ENCODE data around the gene DENND4A.
"Not testable (repeated sequence)": the region's sequence is repeated elsewhere in the genome, so short reads cannot be mapped to it uniquely, and the experiment has no call there.

The DENND4A gene

DNA sequence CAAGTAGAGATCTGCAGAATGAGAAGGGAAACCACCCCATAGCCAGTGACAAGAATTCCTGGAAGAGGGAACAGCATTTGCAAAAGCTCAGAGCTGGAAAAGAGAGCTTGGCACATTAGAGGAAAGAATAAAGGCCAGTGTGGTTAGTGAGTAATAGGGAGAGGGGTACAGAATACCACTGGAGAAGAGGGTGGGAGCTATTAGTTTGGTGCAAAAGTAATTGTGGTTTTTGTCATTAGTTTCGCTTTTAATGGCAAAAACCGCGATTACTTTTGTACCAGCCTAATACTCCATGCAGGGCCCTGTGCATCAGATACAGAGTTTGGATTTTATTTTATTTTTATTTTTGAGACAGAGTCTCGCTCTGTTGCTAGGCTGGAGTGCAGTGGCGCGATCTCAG, 160.6 kb downstream of the DENND4A start:
- DNase-seq (ENCODE audit: low read depth) = no peak

DNA sequence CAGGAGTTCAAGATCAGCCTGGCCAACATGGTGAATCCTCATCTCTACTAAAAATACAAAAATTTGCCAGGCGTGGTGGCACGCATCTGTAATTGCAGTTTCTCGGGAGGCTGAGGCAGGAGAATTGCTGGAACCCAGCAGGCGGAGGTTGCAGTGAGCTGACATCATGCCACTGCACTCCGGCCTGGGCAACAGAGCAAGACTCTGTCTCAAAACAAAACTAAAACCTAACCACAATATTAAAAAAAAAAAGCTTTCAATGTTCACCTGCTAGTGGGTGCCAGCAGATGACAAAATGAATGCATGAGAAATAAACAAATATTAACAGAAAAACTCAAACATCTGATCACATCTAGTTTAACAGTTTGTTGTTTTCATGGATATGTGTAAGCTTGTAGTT, 161.3 kb downstream of the DENND4A start:
- DNase-seq (ENCODE audit: low read depth) = no peak

DNA sequence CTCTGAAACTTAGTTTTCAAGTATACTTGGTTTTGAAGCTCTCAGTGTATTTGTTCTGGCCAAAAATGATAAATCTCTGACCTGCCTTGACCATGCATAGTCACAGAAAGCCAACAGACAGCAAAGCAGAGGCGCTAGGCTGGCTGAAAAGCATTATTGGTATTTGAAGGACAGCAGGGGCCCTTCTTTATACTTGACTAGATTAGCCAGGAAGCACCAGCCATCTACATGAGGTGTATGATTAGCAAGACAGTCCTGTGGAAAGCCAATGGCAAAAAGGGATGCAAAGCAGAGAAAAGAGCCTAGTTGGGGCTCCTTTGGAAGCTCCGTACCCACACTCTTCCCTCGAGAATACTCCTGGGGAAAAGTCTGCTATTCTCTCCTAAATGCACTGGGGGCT, 162.5 kb downstream of the DENND4A start:
- DNase-seq (ENCODE audit: low read depth) = no peak

DNA sequence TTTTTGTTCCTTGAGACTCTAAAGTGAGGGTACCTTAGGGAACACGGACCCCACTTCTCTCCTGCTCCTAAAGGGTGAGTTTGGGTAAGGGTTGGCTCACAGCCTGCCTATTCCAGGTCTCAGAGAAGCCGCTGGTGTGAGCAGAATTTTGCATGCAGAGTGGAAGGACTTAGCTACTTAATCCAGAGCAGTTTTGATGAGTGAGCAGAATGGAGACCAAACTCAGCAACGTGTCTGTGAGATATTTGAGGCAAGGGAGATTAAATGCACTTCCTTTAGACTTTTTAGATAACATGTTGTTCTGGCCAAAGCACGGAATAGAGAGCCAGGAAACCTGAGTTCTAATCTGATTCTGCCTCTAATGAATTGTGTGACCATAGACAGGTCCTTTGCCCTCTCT, 165.2 kb downstream of the DENND4A start:
- DNase-seq (ENCODE audit: low read depth) = no peak

DNA sequence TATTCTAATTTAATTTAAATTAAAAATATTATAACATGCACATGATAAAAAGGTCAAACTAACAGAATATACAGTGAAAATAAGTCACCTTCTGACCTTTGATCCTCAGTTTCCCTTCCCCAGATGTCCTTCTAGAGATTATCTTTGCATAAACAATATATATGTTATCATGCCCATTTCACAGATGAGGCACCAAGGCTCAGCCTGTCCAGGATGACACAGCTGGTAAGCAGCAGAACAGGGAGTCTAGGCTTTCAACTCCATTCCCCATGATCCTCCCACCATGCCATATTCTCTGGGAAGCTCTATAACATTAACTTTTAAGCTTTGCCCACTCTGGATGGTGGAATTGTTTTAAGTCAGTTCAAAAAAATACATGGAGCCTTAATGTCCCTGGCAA, 169.0 kb downstream of the DENND4A start:
- DNase-seq (ENCODE audit: low read depth) = no peak

DNA sequence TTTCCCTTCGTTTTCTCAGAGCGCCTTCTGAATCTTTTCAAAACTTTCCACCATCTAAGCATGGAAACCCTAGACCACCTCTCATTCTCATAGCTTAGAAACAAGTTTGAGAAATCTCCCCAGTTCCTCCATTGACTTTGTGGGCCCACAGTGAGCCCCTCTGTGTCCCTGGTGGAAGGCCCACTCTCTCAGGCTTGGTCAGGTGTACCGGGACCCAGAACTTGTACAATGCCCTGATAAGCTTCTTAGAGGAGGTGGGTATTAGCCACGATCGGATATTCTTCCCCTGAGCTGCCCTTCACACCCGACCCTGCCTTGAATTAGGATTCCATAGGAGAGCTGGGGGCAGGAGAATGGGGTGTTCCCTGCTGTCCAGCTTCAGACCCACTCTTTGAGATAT, 170.5 kb downstream of the DENND4A start, which contains the start of gene SLC24A1:
SLC24A1 (plus strand) TSS at position 301 of the 400 bp plus-strand sequence. CDS start 2,143 bp downstream, outside the sequence.
- no peak for DNase-seq (ENCODE audit: low read depth)

DNA sequence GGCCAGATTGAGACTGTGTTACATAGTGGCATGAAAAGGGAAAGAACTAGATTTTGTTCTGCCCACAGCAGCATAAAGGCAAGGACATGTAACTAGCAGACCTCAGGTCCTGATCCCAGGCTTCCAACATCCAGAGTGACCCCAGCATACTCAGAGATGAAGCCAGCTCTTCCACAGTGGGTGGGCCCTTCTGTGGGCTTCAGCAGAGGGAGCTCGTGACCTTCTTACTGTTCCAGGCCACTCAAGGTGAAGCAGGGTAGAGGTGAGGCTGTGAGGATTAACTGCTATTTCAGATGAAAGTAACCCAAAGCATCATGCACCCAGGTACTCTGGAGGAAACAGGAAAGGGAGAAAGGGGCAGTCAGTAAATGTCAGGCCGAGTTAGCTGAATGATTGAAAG, 171.3 kb downstream of the DENND4A start:
- no peak for DNase-seq (ENCODE audit: low read depth)

DNA sequence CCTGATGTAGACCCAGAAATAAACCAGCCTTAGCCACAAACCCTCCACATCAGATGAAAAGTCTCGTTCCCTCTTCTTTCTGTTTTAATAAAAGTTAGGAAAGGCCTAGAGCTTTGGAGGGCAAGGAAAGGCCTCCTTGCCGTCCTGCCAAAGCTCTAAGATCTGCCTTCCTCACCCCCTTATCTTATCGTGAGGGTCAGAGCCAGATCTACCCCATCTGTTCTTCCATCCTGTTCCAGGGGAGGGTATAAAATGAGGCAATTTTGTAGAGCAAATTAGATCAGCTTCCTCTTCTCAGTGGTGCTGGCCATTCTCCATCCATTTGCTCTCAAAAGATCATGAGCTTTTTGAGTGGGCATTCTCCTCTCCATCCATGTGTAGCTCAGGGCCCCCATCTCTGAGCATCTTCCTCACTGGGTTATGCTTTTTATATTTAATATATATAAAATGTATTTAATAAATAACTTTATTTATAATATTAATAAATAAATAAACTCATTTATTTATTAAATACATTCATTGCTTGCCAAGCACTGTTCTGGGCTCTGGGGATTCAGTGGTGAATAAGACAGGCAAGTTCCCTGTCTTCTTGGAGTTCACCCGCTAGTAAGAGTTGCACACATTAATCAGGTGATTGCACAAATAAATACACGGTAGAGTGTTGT, 172.3 kb downstream of the DENND4A start:
- DNase-seq (ENCODE audit: low read depth) = no peak

DNA sequence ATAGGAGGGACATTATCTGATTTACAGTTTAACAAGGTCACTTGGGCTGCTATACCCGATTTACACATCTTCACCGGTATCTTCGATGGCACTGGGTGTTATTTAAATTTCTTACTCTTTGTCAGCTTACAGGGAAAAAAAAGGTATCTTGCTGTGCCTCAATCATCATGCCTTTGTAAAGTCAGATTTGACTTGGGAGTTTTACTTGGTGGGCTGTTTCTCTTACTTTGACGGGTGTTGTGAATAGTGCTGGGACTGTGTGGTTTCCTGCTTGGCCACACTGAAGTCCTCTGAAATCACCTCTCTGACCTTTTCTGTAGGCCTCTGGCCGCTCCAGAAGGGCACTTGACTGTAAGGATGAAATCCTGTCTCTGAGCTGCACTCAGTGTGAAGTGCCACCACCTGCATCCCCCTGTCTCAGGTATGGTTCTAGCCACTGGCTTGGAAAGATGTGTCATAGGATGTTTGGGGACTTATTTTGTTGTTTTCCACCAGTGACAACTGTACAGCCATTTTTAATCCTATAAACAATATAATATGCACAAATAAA, 173.5 kb downstream of the DENND4A start:
- no peak for DNase-seq (ENCODE audit: low read depth)

DNA sequence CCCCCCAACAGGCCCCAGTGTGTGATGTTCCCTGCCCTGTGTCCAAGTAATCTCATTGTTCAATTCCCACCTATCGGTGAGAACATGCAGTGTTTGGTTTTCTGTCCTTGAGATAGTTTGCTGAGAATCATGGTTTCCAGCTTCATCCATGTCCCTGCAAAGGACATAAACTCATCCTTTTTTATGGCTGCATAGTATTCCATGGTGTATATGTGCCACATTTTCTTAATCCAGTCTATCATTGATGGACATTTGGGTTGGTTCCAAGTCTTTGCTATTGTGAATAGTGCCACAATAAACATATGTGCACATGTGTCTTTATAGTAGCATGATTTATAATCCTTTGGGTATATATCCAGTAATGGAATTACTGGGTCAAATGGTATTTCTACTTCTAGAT, 176.2 kb downstream of the DENND4A start:
- DNase-seq (ENCODE audit: low read depth) = not testable (repeated sequence)

DNA sequence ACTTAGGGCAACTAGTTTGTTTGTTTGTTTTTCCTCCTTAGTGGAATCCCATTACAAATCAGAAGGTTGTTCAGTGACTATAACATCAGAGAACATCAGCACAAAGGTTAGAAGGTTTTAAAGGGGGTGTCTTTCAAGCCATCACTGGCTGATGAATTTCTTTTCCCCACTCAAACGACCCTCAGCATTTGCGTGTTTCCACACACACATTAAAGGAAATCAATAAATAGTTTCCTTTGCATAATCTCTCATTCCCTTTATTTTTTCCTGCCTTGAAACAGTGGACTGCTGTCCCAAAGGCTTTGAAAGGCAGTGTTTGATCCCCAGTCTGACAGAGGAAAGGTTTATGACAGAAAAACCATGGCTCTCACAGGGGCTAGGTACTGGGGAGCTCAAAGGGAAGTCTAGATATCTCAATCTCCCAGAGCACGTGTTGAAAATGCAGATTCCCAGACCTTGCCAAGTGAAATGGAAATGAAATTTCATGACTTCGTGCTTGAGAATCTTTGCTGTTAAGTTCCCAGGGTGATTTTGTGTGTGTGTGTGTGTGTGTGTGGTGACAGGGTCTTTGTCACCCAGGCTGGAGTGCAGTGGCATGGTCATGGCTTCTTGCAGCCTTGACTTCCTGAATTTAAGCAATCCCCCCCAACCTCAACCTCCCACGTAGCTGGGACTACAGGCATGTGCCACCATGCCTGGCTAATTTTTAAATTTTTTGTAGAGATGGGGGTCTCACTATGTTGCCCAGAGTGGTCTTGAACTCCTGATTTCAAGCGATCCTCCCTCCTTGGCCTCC, 178.9 kb downstream of the DENND4A start:
- no peak for DNase-seq (ENCODE audit: low read depth)

DNA sequence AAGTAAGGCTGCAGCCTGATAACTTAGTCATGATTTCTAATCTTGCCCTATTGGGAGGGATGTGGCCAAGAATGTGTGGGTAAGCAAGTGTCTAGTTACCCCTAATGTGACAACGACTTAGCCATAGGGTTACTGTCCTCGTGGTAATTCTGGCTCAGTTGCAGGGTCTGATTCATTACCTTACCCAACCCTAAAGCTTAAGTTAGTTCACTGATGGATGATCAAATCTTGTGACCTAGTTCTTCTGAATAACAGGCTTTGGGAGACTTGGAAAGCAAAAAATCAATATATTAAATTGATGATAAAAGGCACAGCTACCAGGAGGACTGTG, 179.5 kb downstream of the DENND4A start:
- DNase-seq (ENCODE audit: low read depth) = no peak

DNA sequence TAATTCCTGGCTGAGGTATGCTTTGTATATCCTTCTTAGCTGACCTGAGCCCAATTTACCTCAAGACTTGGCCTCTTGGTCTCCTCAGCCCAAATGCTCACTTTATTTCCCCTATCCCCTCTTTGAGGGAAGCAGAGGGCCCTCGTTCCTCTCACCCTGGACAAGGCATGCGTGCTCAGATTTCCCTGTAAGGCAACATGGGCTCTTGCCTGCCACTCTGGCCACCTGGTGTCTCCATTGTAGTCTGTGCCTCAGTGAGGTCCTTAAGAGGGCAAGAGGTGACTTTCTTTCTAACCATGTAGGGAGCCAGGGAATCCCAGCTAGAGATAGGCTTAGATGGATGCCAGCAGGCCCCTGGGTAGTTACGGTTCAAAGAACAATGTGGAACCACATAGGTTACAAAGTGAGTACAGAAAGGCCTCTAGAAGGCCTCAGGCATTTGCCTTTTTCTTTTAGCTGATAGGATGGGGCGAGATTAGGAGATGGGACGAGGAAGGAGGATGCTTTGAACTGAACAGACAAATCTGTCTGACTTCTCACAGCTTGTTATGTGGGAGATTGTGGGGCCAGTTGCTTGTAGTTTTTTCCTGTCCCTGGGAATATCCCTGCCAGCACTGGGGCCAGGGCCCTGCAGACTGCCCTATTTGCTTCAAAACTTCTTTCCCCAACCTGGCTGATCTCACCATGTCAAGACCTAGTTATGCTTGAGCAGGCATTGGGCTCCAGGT, 180.0 kb downstream of the DENND4A start:
- no peak for DNase-seq (ENCODE audit: low read depth)

DNA sequence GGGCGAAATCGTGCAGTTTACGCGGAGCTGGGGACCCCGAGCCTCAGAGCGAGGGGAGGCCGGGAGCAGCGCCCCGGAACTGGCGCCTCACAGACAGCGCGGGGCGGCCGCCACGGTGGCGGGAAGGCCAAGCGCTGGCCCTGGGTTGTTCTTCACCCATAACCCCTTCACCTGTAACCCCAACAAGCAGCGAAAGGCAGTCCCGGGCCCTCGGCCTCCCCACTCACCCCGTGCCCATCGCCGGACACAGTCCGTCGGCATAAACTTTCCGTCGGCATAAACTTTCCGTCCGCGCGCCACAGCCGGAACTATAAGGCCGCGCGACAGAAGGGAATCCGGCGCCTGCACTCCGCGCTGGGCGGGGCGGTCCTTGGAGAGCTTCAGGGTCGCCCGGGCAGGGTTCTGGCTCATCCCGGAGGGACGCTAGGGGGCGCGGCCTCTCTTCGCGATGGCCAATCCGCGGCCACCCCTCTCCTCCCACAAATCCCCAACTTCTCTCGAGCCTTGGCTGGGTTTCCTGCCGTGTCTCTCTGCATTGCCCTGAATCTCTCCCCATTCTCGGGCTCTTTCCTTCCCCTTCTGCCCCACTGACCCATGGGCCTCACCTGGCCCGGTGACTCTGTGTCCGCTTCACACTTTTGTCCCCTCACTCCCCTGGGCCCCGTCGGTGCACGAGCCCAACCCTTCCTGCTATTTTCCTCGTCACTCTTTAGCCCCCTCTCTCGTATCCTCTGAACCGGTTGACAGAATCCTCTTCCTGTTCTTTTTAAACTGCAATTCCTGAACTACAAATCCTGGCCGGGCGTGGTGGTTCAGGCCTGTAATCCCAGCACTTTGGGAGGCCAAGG, 181.0 kb downstream of the DENND4A start, which contains the start of gene INTS14:
INTS14 (minus strand) TSS at position 261 of the 848 bp plus-strand sequence. CDS start 3,751 bp downstream, outside the sequence.
- peak; percentile 88 for DNase-seq (ENCODE audit: low read depth)

All from activated T-cell treated with anti-CD3 and anti-CD28 coated beads for 1 hour (primary cell).